Measurements from ENCODE around the gene MORC2.

MORC2 gene

DNA sequence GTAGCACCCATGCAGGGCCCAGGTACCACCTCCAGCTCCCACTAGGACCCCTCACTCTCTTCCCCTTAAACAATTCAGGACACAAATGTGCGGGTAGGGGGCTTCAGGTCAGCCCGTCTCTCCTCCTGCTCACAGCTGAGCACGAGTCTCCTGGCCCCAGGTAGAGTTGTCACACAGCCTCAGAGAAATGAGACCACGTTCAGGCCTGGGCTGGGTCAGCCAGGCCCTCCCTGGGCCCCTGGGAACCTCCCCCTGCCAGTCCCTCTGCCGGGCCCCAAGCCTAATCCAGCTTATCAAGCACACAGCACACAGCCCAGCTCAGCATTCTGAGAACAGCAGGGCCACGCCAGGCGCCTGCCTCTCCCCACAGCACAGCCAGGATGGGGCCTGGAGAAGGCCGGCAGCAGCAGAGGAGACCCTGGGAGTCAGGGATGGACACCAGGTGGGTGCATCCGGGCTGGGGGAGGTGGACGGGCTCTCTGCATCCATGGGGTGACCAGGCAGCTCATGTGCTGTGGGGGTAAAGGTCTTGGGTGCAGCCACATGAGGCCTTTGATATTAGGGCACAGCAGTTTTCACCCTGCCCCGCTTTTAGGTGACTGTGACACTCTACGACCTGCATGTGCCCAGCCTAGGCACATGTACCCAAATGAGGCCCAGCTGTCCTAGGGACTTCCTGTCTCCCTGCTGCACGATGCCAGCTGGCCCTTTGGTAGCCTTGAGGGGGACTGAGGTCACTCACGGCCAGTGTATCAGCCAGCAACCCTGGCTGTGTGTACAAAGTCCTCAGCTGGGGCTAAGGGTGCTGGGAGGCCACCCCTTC, 87.0 kb downstream of the MORC2 start:
- no peak for DNase-seq (ENCODE audit: low read depth)
- no peak overlapping the region for H3K4me3 ChIP-seq (ENCODE audit: low read depth, low read length)
- TF ChIP-seq, protein P1, sequence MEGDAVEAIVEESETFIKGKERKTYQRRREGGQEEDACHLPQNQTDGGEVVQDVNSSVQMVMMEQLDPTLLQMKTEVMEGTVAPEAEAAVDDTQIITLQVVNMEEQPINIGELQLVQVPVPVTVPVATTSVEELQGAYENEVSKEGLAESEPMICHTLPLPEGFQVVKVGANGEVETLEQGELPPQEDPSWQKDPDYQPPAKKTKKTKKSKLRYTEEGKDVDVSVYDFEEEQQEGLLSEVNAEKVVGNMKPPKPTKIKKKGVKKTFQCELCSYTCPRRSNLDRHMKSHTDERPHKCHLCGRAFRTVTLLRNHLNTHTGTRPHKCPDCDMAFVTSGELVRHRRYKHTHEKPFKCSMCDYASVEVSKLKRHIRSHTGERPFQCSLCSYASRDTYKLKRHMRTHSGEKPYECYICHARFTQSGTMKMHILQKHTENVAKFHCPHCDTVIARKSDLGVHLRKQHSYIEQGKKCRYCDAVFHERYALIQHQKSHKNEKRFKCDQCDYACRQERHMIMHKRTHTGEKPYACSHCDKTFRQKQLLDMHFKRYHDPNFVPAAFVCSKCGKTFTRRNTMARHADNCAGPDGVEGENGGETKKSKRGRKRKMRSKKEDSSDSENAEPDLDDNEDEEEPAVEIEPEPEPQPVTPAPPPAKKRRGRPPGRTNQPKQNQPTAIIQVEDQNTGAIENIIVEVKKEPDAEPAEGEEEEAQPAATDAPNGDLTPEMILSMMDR (IDR thresholded peaks at IDR 0.05; ENCODE audit: control insufficient read depth, extremely low read depth, insufficient read depth), result no peak

GRCh38 chr22:30880847-30881246, 87.7 kb downstream of the MORC2 start:
- H3K4me3 ChIP-seq (ENCODE audit: low read depth, low read length), result no peak overlapping the region
- no peak for DNase-seq (ENCODE audit: low read depth)
- TF ChIP-seq, protein P1 (IDR thresholded peaks at IDR 0.05; ENCODE audit: control insufficient read depth, extremely low read depth, insufficient read depth), result no peak

DNA sequence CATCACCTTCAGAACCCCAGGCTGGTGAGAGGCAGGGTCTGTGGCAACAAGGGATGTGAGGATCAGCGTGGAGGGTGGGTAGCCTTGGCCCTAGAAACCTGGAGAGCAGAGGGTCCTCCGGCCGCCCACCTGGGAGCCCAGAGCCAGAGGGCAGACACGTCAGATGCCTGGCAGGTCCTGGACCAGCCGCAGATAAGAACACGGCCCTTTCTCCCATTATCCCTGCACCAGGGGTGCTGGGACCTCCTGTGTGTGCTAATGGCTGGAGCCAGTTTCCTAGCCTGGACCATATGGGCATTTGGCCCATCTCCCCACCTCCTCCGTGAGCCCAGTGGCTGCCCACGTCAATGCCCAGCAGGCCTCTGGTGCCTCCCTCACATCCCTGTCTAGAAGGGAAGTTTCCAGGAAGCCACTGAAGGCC, 88.4 kb downstream of the MORC2 start:
- no peak for DNase-seq (ENCODE audit: low read depth)
- TF ChIP-seq, protein P1 (IDR thresholded peaks at IDR 0.05; ENCODE audit: control insufficient read depth, extremely low read depth, insufficient read depth), result no peak
- no peak overlapping the region for H3K4me3 ChIP-seq (ENCODE audit: low read depth, low read length)

DNA sequence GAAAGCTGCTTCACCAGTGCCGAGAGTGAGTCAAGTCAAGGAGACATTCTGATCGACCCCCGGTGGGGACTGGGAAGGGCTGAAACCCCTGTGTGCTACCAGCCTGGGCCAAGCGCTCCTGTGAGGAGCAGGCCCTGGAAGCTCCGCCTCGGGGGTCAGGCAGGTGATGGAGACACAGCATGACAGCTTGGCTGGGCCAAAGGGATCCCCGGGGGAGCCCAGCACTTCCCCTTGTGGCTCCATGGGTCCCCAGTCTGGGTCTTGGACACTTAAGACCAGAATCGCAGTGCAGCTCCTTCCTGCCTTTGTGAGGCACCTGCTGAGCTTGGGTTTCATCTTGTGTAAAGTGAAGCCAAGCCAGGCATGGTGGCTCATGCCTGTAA, 89.2 kb downstream of the MORC2 start:
- no peak overlapping the region for H3K4me3 ChIP-seq (ENCODE audit: low read depth, low read length)
- TF ChIP-seq, protein P1 (IDR thresholded peaks at IDR 0.05; ENCODE audit: control insufficient read depth, extremely low read depth, insufficient read depth), result no peak
- no peak for DNase-seq (ENCODE audit: low read depth)

GRCh38 chr22:30878516-30879414, 89.8 kb downstream of the MORC2 start:
- TF ChIP-seq, protein P1 (IDR thresholded peaks at IDR 0.05; ENCODE audit: control insufficient read depth, extremely low read depth, insufficient read depth), result no peak
- DNase-seq (ENCODE audit: low read depth), result no peak
- no peak overlapping the region for H3K4me3 ChIP-seq (ENCODE audit: low read depth, low read length)

DNA sequence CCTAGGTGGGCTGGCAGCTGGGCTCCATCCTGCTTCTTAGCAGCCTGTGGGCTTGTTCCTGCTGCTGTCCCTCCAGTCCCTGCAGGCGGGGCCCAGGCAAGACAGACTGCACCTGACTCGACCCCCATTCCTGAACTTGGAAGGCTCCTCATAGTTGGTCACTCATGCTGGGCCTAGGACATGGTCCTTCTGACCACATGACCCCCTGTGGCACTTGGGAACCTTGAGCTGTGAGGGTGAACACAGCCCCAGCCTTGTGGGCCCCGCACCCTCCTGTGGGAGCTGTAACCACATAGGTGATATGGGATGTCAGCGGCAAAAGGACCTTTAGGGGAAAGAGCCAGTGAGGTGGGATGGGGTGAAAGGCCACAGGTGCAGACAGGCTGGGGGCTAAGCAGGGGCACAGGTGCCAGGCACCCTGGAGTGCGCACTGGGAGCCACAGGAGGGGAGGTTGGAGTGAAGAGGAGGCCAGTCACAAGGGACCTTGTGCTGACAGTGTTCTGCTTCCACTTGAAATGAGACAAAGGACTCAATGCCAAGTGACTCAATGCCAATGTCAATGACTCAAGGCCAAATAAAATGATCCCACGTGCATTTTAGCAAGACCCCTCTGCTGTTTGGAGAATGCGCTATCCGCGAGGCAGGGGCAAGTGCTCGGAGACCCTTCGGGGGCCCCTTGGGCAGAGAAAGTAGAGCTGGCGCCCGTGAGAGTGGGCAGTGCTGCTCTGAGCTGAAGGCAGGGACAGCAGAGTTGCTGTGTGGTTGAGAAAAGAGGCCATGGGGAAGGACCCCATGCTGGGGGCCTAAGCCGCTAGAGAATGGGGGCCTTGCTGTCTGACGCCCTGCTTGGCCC, 90.7 kb downstream of the MORC2 start:
- TF ChIP-seq, protein P1 (IDR thresholded peaks at IDR 0.05; ENCODE audit: control insufficient read depth, extremely low read depth, insufficient read depth), result no peak
- no peak for DNase-seq (ENCODE audit: low read depth)

More for the DNA sequence above, 90.7 kb downstream of the MORC2 start:
- no peak overlapping the region for H3K4me3 ChIP-seq (ENCODE audit: low read depth, low read length)
